Calu3 (cell line): ENCODE results near the gene PLXNA2. TPM values are rescaled to one million over a fixed set of nuclear protein-coding genes. Genes with fewer than 3 reads are reported as not detected.

ENCODE experiments used
- BruUV-seq: library from RNA; stranded (reverse); fragments of 400-500 nt; replicated peaks from 2 replicates; lab custom pipeline; 2021; lab: Mats Ljungman, UMichigan
- CTCF ChIA-PET: fragments of 300-600 bp; sonication (Branson Sonifier 250); formaldehyde crosslinking; loops from one replicate; lab custom pipeline; 2022; ENCODE audit warnings: antibody characterized with exemption; lab: Charles Lee
- DNase-seq: peaks from one replicate; pipeline ENCODE4 v3.0.0; 2022
- H3K27ac Mint-ChIP-seq: one replicate; pipeline ENCODE4 v1.8.0; 2022; ENCODE audit warnings: mixed read lengths; ENCODE audit not compliant: unreplicated experiment
- H3K27me3 Mint-ChIP-seq: one replicate; pipeline ENCODE4 v1.8.0; 2022; ENCODE audit warnings: mixed read lengths; ENCODE audit not compliant: unreplicated experiment
- H3K36me3 Mint-ChIP-seq: one replicate; pipeline ENCODE4 v1.8.0; 2022; ENCODE audit warnings: mild to moderate bottlenecking, moderate library complexity, mixed read lengths; ENCODE audit not compliant: insufficient read depth, unreplicated experiment
- H3K4me1 Mint-ChIP-seq: one replicate; pipeline ENCODE4 v1.8.0; 2022; ENCODE audit warnings: mild to moderate bottlenecking, low read depth, mixed read lengths; ENCODE audit not compliant: unreplicated experiment
- H3K4me3 Mint-ChIP-seq: one replicate; pipeline ENCODE4 v1.8.0; 2022; ENCODE audit warnings: mild to moderate bottlenecking, low read depth, moderate library complexity, mixed read lengths; ENCODE audit not compliant: unreplicated experiment
- H3K9me3 Mint-ChIP-seq: one replicate; pipeline ENCODE4 v1.8.0; 2022; ENCODE audit warnings: low read depth, mixed read lengths; ENCODE audit not compliant: unreplicated experiment
- intact Hi-C: fragments of 100-400 bp; cut with micrococcal nuclease; formaldehyde crosslinking; loops from one replicate; pipeline ENCODE4 v1.10.0; 2022; ENCODE audit not compliant: unreplicated experiment
- total RNA-seq: library from RNA; stranded (reverse); gene quantifications from 2 replicates; pipeline ENCODE4 v1.2.3, GENCODE V29; 2022
- TF ChIP-seq, protein P1 (sequence below): fragments of 200-600 bp; IDR thresholded peaks from one replicate; pipeline ENCODE4 v1.8.0; 2022; ENCODE audit warnings: antibody characterized with exemption; ENCODE audit not compliant: unreplicated experiment

PLXNA2 gene
- total RNA-seq, 1 experiment from 2014 or later, result 16.2 TPM

DNA sequence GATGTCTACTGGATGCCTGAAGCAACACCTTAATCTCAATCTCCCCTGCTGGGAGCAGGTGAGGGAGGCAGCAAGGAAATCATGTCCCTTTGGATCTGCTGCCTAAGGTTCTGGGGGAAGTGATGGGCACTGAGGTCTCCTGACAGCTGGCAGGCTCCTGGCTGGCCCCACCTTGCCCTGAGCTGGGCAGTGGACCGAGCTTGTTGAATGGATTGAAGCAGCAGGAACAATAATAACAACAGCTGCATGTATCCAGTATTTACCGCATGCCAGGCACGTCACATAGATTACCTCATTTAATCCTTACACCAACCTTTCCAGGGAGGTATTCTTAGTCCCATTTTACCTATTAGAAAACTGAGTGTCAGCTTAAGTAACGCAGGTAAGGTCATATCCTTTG, 133.9 kb downstream of the PLXNA2 start:
- TF ChIP-seq, protein P1, sequence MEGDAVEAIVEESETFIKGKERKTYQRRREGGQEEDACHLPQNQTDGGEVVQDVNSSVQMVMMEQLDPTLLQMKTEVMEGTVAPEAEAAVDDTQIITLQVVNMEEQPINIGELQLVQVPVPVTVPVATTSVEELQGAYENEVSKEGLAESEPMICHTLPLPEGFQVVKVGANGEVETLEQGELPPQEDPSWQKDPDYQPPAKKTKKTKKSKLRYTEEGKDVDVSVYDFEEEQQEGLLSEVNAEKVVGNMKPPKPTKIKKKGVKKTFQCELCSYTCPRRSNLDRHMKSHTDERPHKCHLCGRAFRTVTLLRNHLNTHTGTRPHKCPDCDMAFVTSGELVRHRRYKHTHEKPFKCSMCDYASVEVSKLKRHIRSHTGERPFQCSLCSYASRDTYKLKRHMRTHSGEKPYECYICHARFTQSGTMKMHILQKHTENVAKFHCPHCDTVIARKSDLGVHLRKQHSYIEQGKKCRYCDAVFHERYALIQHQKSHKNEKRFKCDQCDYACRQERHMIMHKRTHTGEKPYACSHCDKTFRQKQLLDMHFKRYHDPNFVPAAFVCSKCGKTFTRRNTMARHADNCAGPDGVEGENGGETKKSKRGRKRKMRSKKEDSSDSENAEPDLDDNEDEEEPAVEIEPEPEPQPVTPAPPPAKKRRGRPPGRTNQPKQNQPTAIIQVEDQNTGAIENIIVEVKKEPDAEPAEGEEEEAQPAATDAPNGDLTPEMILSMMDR, result no peak
- BruUV-seq, result no TSS peak
- H3K36me3 Mint-ChIP-seq, result no peaks in the 10 kb centered on the region

GRCh38 chr1:208108646-208109330, 135.4 kb downstream of the PLXNA2 start:
- intact Hi-C loops, result no loop called here
- Mint-ChIP-seq H3K27ac (no peak overlapping the region), H3K4me3 (no peak overlapping the region), H3K36me3 (no peaks in the 10 kb centered on the region), H3K4me1 (peaks cover 8% of the 10 kb centered on the region), H3K9me3 (no peaks in the 10 kb centered on the region), H3K27me3 (no peaks in the 10 kb centered on the region)
- CTCF ChIA-PET, result no interaction called here
- BruUV-seq, result no TSS peak
- no peak for DNase-seq
- TF ChIP-seq, protein P1, result no peak

More for the DNA sequence above, 133.9 kb downstream of the PLXNA2 start:
- no peak overlapping the region for H3K27ac Mint-ChIP-seq
- peaks cover 8% of the 10 kb centered on the region for H3K4me1 Mint-ChIP-seq
- intact Hi-C loops, result no loop called here
- no peaks in the 10 kb centered on the region for H3K9me3 Mint-ChIP-seq
- H3K4me3 Mint-ChIP-seq, result no peak overlapping the region
- H3K27me3 Mint-ChIP-seq, result no peaks in the 10 kb centered on the region
- DNase-seq, result no peak
- CTCF ChIA-PET, result interaction anchor here (1.3 kb wide), 1 partner anchor 33 kb away, joined by 3 read pairs; no protein-coding TSS in a partner anchor

DNA sequence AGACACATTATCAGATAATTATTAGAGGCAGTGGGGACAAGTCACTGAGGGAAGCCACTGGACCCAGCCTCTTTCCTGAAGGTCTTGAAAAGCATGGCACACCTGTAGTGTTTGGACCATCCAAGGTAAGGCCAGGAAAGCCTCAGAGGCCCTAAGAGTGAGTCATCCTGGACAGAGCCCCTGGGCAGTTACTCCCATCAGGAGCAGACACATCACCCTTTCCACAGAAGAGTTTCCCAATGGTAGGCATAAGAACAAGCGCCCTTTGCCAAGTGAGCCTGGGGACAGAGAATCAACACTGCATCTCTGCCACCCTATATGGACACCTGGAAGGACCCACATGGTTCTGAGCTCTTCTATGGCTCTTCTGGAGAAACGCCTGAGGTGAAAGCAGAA, 136.0 kb downstream of the PLXNA2 start:
- Mint-ChIP-seq H3K36me3 (no peaks in the 10 kb centered on the region), H3K4me1 (peaks cover 8% of the 10 kb centered on the region), H3K9me3 (no peaks in the 10 kb centered on the region), H3K27me3 (no peaks in the 10 kb centered on the region), H3K4me3 (no peak overlapping the region), H3K27ac (no peak overlapping the region)
- DNase-seq, result no peak
- CTCF ChIA-PET, result no interaction called here
- TF ChIP-seq, protein P1, result no peak
- intact Hi-C loops, result no loop called here
- no TSS peak for BruUV-seq

- TF ChIP-seq, protein P1, result no peak
- no TSS peak for BruUV-seq
- Mint-ChIP-seq H3K27ac (no peak overlapping the region), H3K4me3 (no peak overlapping the region), H3K9me3 (no peaks in the 10 kb centered on the region), H3K36me3 (no peaks in the 10 kb centered on the region), H3K4me1 (peaks cover 8% of the 10 kb centered on the region), H3K27me3 (no peaks in the 10 kb centered on the region)
- intact Hi-C loops, result no loop called here
- DNase-seq, result peak; percentile 22
- CTCF ChIA-PET, result no interaction called here
Observed at GRCh38 chr1:208107425-208108212, 136.6 kb downstream of the PLXNA2 start.
